Measurements from ENCODE around the gene MRPS18B. TPM values are rescaled to one million over a fixed set of nuclear protein-coding genes. Genes with fewer than 3 reads are reported as not detected.

The MRPS18B gene
- total and polyA plus RNA-seq, 12 donors, result 48.4 to 169 (median 127) TPM

- Histone ChIP-seq H3K27me3 (no peaks in the 10 kb centered on the region), H3K4me1 (peaks cover 14 to 67% (median 63%) of the 10 kb centered on the region in 9 donors), H3K9me3 (no peaks in the 10 kb centered on the region), H3K4me3 (peak overlapping the region; percentile 8 to 94 (median 76)), H3K27ac (peak overlapping the region; percentile 59 to 98 (median 93)), H3K36me3 (peaks cover 4 to 45% (median 12%) of the 10 kb centered on the region in 9 donors)
- intact Hi-C loops (cut with DNase I), result no loop called here
- DNase-seq, result no peak
- 23 to 25% methylated on average over 8 of the region's 8 CpGs for WGBS, 2 donors
- TF ChIP-seq CTCF (IDR thresholded peaks at IDR 0.05), result no peak
- no peak for ATAC-seq
Measured at GRCh38 chr6:30614044-30614842, 3.4 kb upstream of the MRPS18B start.

- WGBS, 2 donors, result 0% methylated on average over 6 of the region's 6 CpGs
- TF ChIP-seq CTCF (IDR thresholded peaks at IDR 0.05), result no peak
- ATAC-seq (peak; percentile 73 to 82 (median 77)), DNase-seq (peak; percentile 56 to 95)
- intact Hi-C loops (cut with DNase I), result loop anchor here in 3 of 10 donors (5.0 kb wide), 3 partner anchors 72 to 127 kb away; partner anchors contain the start of genes FLOT1 (in 1 of the 3), IER3 (in 1 of the 3), PPP1R18 (in 1 of the 3) and TUBB (in 1 of the 3)
- Histone ChIP-seq H3K9me3 (no peaks in the 10 kb centered on the region), H3K27me3 (no peaks in the 10 kb centered on the region), H3K4me1 (peaks cover 14 to 66% (median 61%) of the 10 kb centered on the region in 9 donors), H3K4me3 (peak overlapping the region; percentile 57 to 94 (median 76)), H3K36me3 (peaks cover 4 to 45% (median 14%) of the 10 kb centered on the region in 9 donors), H3K27ac (peak overlapping the region; percentile 80 to 98 (median 93))
Measured at GRCh38 chr6:30614843-30615218, 2.8 kb upstream of the MRPS18B start.

GRCh38 chr6:30615219-30615957, 2.3 kb upstream of the MRPS18B start:
- Histone ChIP-seq H3K27ac (peak overlapping the region; percentile 80 to 98 (median 93)), H3K4me1 (peaks cover 14 to 60% (median 56%) of the 10 kb centered on the region in 9 donors), H3K9me3 (no peaks in the 10 kb centered on the region), H3K36me3 (peaks cover 4 to 51% (median 19%) of the 10 kb centered on the region in 9 donors), H3K4me3 (peak overlapping the region; percentile 57 to 94 (median 76)), H3K27me3 (no peaks in the 10 kb centered on the region)
- intact Hi-C loops (cut with DNase I), result loop anchor here in 3 of 10 donors (5.0 kb wide), 3 partner anchors 72 to 127 kb away; partner anchors contain the start of genes FLOT1 (in 1 of the 3), IER3 (in 1 of the 3), PPP1R18 (in 1 of the 3) and TUBB (in 1 of the 3)
- DNase-seq (peak in 1 of 2 donors; percentile 52), ATAC-seq (peak in 1 of 8 donors; percentile 15)
- 0 to 1% methylated on average over 10 of the region's 10 CpGs for WGBS, 2 donors
- no peak for TF ChIP-seq CTCF (IDR thresholded peaks at IDR 0.05)

Measured in heart right ventricle (tissue), 16 donors.